Measurements from ENCODE around the gene TPRX2.
"Not testable (repeated sequence)": the region's sequence is repeated elsewhere in the genome, so short reads cannot be mapped to it uniquely, and the experiment has no call there.

TPRX2 gene

GRCh38 chr19:47863514-47863936 is 4.5 kb downstream of the TPRX2 start:
- peak; percentile 85 for DNase-seq

GRCh38 chr19:47865166-47865565 is 6.1 kb downstream of the TPRX2 start:
- no peak for DNase-seq

GRCh38 chr19:47878906-47879305 is 19.9 kb downstream of the TPRX2 start:
- DNase-seq, result no peak

GRCh38 chr19:47879385-47879784 is 20.4 kb downstream of the TPRX2 start:
- not testable (repeated sequence) for DNase-seq

- DNase-seq, result no peak
These were observed 22.7 kb downstream of the TPRX2 start for GRCh38 chr19:47881757-47882156.

GRCh38 chr19:47882890-47883289 is 23.9 kb downstream of the TPRX2 start:
- no peak for DNase-seq

- no peak for DNase-seq
These were observed 26.0 kb downstream of the TPRX2 start for GRCh38 chr19:47885067-47885463.

- DNase-seq, result no peak
These were observed 27.1 kb downstream of the TPRX2 start, which contains the start of gene SULT2A1 for GRCh38 chr19:47886010-47886559. SULT2A1 (minus strand) TSS chr19:47886315; CDS start chr19:47886257, 58 bp downstream.

GRCh38 chr19:47890865-47891621 is 32.0 kb downstream of the TPRX2 start:
- no peak for DNase-seq

- DNase-seq, result no peak
These were observed 32.5 kb downstream of the TPRX2 start for GRCh38 chr19:47891622-47891922.

- no peak for DNase-seq
These were observed 33.1 kb downstream of the TPRX2 start for GRCh38 chr19:47891923-47892666.

- DNase-seq, result no peak
These were observed 36.2 kb downstream of the TPRX2 start for GRCh38 chr19:47895165-47895782.

- no peak for DNase-seq
These were observed 37.0 kb downstream of the TPRX2 start for GRCh38 chr19:47896019-47896418.

- no peak for DNase-seq
These were observed 37.7 kb downstream of the TPRX2 start for GRCh38 chr19:47896773-47897172.

GRCh38 chr19:47897861-47898260 is 38.8 kb downstream of the TPRX2 start:
- DNase-seq, result no peak

GRCh38 chr19:47899335-47899734 is 40.3 kb downstream of the TPRX2 start:
- no peak for DNase-seq

- DNase-seq, result no peak
These were observed 42.3 kb downstream of the TPRX2 start for GRCh38 chr19:47901370-47901769.

- peak; percentile 64 for DNase-seq
These were observed 50.3 kb downstream of the TPRX2 start for GRCh38 chr19:47909350-47909749.

GRCh38 chr19:47910191-47910590 is 51.2 kb downstream of the TPRX2 start:
- DNase-seq, result not testable (repeated sequence)

Measured in activated CD4-positive, alpha-beta T cell treated with anti-CD3 and anti-CD28 coated beads, Interleukin-2, amount 50 U/mL, for 1 hour (primary cell).